NAMALWA (cell line): ENCODE measurements around the gene LMTK3.

Experiments
- DNase-seq: peaks from one replicate; pipeline ENCODE4 v3.0.0-alpha.2; 2015; ENCODE audit warnings: low spot score

The LMTK3 gene

DNA sequence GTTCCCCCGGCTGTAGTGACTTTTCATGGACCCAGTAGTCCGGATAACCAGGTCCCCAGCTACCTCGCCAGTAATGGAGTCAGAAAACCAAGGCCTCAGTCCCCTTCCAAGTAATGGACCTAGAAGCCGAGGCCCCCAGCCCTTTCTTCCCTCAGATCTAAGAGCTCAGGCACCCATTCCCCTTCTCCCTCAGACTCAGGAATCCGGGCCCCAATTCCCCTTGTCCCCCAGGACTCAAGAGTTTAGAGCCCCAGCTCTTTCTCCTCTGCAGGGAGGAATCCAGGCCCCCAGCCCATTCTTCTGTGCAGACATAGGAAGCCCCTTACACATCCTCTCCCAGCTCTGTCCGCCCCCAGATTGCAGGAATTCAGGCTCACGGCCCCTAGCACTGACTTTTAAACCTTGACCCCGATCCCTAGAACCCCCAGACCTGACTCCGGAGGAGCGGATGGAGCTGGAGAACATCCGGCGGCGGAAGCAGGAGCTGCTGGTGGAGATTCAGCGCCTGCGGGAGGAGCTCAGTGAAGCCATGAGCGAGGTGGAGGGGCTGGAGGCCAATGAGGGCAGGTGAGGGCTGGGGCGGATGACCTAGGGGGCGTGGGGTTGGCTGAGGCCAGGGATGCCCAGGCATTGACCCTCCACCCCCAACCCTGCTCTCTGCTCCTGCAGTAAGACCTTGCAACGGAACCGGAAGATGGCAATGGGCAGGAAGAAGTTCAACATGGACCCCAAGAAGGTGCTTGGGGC, 41.5 kb downstream of the LMTK3 start:
- no peak for DNase-seq

DNA sequence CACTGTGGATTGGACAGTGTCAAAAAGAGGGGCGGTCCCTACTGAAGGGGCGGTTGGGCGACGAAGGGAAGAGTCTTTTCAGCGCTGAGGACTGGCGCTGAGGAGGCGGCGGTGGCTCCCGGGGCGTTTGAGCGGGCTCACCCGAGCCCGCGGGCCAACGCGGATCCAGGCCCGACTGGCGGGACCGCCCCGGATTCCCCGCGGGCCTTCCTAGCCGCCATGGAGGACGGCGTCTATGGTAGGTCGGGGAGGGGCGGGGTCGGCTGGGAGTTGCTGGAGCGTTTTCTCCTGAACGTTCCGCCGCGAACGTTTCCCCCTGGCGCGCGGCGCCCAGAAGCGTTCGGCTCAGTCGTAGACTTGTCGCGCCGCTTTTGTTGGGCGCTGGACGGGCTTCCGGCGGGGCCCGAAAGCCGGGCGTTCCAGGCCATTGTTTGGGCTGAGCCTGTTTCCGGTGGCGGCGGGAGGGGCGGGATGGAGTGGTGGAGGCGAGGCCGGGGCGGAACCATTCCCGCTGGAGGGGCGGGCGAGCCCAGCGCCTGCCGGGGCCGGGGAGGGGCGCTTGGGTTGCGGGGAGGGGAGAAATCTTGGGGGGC, 42.2 kb downstream of the LMTK3 start, which contains the start of gene CYTH2:
Gene CYTH2 (plus strand): TSS at position 81 of the 593 bp plus-strand sequence. CDS start 139 bp downstream, at position 220.
- no peak for DNase-seq

DNA sequence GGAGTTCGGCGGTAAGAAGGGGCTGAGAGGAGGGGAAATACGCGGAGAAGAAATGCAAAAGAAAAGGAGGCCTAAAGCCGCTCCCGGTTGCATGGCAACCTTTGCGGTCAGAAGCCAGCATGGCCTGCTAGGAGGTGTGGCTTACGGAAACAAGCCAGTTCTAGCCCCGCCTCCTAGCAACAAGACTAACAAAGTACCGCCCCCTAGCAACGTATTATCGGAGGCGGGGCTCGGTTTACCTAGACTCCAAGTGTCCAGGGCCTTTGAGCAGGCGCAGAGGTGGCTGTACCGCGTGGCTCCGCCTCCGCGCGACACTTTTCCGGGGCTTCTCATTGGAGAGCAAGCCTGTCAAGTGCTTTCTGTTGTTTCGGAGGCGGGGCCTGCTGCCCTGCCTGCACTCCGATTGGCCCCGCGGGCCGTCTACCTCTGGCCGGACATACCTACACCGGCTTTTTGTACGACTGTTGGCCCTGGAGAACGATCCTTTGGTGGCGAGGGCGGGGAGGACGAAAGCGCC, 42.8 kb downstream of the LMTK3 start:
- DNase-seq: peak; percentile 100

DNA sequence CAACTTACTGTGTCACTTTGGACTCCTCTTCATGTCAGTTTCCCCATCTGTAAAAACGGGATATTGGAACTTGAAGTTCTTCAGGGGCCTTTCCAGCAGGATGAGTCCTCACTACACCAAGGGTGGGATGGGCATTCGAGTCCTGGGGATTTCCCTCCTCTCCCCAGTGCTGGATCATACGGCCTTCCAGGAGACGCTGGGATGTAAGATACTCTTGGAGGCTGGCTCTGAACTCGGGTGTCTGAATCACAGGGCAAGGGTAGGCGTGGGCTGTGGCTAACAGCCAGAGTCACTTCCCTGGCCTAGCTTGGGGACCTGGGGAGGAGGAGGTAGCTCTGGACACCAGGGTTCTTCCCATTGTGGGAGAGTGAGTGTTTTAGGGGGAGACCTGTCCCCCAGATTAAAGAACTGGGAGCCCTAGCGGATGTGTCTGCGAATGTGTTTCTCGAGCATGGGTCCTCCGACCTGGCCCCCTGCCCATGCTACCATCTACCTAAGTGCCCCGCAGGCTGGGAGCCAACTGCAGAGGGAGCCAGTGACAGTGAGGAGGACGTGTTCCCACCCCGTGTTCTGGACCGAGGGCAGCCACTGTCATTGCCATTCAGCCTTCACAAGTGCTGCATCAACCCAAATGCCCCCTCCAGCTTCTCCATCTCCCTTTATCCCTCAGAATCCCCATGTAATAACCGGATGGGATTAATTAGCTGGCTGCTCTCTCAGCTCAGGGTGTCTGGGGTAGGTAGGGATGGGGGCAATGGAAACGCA, 44.9 kb downstream of the LMTK3 start:
- no peak for DNase-seq

DNA sequence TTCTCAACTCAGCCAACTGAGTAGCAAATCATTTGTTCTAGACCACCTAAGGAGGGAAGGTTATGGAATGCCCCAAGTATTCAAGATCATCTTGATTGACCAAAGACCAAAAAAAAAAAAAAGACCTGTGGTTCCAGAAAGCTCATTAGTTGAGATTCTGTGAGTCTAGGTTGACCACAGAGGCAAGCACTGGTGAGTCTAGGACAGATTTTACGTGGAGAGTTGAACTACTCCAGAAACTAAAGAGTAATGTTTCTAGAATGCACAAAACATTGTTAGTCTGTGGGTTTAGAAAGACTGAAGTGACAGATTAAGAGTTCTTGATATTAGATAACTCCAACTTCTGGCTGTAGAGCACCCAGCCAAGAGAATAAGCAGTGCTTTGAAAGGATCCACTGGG, 46.4 kb downstream of the LMTK3 start:
- no peak for DNase-seq

DNA sequence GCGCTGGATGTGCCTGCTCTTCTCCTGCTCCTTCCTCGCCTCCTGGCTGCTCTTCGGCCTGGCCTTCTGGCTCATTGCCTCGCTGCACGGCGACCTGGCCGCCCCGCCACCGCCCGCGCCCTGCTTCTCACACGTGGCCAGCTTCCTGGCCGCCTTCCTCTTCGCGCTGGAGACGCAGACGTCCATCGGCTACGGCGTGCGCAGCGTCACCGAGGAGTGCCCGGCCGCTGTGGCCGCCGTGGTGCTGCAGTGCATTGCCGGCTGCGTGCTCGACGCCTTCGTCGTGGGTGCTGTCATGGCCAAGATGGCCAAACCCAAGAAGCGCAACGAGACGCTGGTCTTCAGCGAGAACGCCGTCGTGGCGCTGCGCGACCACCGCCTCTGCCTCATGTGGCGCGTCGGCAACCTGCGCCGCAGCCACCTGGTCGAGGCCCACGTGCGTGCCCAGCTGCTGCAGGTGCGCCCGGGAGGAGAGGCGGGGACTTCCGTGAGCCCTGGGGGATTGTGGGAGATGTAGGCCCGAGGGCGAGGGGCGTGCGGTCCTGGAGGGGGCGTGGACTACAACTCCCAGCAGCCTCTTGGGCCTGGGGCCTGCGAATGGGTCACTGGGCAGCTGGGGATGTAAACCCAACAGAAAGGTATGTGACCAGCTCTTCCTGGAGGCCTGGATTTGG, 49.5 kb downstream of the LMTK3 start:
- DNase-seq: peak; percentile 45

DNA sequence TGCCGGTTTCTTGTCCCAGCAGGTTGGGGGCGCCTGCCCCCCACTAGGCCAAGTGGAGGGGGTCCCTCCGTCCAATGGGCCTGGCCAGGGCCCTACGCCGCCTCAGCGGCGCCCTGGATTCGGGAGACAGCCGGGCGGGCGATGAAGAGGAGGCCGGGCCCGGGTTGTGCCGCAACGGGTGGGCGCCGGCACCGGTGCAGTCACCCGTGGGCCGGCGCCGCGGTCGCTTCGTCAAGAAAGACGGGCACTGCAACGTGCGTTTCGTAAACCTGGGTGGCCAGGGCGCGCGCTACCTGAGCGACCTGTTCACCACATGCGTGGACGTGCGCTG, 50.0 kb downstream of the LMTK3 start:
- DNase-seq: no peak

DNA sequence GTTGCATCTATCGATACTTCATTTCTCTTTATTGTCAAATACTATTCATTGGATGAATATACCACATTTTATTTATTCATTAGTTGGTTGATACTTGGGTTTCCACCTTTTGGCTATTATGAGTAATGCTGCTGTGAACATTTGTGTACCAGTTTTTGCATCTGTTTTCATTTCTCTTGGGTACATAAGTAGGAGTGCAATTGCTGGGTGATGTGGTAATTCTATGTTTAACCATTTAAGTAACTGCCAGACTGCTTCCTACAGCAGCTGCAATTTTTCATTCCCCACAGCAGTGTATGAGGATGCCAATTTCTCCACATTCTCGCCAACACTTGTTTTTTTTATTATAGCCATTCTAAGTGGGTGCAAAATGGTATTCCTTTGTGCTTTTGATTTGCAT, 53.6 kb downstream of the LMTK3 start:
- DNase-seq: no peak

DNA sequence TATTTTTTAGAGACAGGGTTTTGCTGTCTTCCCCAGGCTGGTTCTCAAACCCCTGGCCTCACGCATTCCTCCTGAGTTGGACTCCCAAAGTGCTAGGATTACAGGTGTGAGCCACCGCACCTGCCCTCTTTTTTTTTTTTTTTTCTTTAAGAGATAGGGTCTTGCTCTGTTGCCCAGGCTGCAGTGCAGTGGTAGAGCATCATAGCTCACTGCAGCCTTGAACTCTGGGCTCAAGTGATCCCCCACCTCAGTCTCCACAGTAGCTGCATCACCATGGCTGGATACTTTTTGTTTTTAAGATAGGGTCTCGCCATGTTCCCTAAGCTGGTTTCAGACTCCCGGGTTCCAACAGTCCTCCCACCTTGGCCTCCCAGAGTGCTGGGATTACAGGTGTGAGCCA, 54.8 kb downstream of the LMTK3 start:
- DNase-seq: no peak

DNA sequence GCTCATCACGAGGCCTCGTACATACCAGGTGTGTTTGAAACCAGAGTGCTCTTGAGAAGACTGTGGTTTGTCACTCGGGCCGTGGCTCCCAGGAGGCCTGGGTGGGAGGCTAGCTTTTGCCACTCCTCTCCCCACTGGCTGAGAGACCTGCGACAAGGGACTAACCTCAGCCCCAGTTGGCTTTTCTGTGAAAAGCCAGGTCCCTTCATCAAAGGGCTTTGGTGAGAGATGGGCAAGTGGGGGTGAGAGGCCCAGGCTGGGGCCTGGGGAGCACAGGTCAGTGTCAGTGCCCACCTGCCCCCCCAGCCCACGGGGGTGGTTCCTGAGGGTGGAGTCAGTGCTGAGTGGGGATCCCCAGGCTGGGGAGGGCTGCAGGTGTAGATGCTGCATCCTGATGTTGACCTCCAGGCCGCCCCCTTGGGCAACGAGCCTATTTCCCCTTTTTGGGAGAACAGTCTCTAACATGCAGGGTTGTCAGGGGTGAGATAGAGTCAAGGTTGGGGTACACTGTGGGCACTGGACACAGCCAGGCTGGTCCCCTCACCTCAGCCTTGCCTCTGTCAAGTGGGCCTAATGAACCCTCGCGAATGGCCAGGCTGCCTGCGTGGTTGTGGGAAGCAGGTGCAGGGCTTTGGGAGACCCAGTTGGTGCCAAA, 55.6 kb downstream of the LMTK3 start:
- no peak for DNase-seq

DNA sequence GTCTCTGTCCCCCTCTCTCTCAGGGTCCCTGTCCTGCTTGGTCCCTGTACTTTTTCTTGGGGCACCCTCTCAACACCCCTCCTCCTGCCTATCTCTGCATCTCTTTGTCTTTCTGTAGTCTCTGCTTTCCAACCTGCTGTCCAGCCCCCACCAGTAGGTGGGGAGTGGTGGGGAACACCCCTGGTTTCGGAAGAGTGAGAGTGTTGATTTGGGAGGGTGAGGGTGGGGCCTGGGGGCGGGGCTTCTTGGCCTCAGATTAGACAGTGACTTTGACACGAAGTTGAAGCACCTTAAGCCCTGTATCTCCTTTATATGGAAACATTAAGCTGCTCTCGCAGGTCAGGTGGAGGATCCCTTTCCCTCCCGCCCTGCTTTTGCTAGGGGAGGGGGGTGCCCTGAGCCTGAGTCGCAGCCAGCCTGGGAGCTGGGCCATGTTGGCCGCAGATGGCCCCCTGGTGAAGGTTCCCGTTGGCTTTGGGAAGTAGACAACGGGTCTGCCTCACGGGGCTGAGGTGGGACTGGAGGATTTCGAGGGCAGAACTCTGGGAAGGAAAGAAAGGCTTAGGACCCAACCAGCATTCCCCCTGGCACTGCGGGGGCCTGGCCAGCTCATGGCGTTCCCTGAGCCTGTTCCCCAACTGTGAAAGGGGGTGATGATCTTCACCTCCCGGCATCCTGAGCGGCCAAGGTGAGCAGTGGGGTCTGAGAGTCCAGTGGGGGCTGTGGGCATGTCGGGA, 56.3 kb downstream of the LMTK3 start, which contains the start of gene KCNJ14:
Gene KCNJ14 (plus strand): TSS at position 404 of the 737 bp plus-strand sequence. CDS start 6,151 bp downstream, outside the sequence.
- no peak for DNase-seq

DNA sequence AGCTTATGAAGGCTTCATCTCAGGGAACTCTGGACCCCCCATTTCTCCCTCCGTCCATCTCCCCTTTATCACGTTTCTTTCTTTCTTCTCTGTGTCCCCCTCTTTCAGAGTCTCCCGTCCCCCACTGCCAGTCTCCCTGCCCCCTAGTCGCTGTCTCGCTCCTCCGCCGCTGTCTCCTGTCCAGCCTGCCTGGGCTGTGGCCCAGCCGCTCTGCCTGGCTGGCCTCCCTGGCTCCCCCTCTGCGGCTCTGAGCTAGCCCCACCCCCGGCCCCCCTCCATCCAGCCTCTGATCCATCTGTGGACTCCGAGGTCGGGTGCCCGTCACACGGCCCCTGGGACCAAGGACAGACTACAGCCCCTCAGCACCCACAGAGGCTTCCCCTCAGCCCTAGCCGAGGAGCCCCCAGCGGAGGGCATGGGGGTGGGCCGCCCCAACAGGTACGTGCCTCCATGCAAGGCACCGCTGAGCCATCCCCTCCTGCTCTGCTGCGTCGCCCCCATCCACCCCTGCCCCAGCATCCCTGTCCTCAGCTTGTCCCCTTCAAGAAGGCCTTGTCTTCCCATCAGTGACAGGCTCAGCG, 57.4 kb downstream of the LMTK3 start:
- no peak for DNase-seq

DNA sequence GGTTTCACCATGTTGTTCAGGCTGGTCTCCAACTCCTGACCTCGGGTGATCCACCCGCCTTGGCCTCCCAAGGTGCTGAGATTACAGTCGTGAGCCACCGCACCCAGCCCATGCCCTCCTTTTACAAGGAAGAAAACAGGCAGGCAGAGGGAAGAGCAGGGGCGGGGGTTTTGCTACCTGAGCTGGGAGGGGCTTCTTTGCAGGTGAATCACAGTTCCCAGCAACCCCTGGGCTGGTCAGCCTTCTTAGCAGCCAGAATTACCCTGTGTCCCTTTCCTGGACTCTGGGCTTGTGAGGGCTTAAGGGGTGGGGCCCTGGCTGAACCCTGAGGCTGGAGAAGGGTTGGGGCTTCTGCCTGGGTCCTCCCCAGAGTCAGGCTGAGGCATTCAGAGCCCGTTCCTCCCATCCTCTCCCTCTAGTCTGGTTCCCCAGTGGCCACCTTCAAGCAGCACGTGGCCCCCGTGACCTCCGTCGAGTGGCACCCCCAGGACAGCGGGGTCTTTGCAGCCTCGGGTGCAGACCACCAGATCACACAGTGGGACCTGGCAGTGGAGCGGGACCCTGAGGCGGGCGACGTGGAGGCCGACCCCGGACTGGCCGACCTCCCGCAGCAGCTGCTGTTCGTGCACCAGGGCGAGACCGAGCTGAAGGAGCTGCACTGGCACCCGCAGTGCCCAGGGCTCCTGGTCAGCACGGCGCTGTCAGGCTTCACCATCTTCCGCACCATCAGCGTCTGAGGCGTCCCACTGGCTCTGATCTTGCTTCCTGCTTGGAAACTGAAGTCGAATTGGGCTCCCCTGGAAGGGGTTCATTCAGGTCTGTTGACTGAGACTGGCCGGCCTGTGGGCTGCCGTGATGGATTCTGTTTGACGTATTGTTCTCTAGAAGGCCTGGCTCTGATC, 59.1 kb downstream of the LMTK3 start:
- DNase-seq: no peak

DNA sequence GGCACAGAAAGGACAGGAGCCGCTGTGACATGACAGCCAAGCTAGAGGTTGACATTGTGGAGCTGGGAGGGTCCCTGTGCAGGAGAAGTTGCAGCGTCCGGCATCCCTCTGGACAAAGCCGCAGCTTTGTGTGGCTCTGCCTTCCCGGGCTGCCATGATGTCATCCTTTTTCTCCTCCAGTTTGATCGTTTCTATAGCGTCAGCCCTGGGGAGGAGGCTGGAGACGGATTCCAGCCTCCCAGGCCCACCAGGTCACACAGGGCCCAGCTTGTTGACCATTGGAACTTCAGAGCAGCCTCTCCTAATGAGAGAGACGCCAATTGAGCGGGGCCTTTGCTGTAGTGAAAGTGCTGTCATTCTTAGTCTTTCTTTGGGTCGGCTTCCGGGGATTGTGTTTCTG, 60.0 kb downstream of the LMTK3 start:
- DNase-seq: no peak

DNA sequence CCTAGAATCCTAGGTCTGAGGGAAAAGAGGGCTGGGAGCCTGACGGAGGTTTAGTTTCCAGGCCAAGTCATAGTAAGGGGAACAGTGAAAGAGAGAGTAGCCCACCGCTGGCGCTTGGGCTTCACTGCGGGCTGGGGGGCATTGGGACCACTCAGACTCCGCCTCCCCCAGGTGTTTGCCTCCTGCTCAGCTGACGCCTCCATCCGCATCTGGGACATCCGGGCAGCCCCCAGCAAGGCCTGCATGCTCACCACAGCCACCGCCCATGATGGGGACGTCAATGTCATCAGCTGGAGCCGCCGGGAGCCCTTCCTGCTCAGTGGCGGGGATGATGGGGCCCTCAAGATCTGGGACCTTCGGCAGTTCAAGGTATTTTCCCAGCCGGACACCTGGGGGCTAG, 60.8 kb downstream of the LMTK3 start:
- no peak for DNase-seq

DNA sequence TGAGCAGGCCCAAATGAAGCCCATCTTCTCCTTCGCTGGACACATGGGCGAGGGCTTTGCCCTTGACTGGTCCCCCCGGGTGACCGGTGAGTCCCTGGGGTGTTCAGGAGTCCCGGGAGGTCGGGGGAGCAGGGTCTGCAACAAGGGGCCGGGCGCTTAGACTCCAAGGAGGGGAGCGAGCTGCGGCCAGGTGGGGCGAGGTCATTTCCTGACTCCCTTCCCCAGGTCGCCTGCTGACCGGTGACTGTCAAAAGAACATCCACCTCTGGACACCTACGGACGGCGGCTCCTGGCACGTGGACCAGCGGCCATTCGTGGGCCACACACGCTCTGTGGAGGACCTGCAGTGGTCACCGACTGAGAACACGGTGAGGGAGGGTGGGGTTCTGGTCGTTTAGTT, 61.2 kb downstream of the LMTK3 start:
- no peak for DNase-seq

DNA sequence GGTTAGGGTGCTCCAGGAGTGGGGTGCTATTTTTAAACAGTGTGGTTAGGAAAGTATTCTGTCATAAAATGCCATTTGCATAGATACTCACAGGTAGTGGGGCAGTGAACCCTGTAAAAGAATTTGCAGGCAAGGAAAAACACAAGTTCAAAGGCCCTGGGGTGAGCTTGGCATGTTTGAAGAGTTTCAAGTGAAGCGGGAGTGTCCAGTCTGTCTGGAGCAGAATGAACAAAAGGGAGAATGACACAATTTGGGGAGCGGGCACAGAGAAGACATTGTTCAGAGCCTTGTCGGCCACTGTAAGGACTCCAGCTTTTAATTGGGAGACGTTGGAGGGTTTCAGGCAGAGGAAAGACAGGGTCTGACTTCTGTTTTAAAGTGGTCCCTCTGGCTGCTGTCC, 63.1 kb downstream of the LMTK3 start:
- DNase-seq: no peak

DNA sequence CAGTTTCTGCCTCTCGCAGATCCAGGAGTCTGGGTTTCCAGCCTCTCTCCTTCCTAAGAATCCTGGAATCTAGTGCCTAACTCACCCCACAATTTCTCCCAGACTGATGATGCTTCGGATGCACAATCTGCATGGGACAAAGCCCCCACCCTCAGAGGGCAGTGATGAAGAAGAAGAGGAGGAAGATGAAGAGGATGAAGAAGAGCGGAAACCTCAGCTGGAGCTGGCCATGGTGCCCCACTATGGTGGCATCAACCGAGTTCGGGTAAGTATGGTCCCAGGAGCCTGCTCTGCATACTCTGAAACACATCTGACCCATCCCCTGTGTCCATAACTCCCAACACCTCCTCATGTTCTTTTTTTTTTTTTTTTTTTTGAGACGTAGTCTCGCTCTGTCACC, 65.1 kb downstream of the LMTK3 start:
- no peak for DNase-seq

DNA sequence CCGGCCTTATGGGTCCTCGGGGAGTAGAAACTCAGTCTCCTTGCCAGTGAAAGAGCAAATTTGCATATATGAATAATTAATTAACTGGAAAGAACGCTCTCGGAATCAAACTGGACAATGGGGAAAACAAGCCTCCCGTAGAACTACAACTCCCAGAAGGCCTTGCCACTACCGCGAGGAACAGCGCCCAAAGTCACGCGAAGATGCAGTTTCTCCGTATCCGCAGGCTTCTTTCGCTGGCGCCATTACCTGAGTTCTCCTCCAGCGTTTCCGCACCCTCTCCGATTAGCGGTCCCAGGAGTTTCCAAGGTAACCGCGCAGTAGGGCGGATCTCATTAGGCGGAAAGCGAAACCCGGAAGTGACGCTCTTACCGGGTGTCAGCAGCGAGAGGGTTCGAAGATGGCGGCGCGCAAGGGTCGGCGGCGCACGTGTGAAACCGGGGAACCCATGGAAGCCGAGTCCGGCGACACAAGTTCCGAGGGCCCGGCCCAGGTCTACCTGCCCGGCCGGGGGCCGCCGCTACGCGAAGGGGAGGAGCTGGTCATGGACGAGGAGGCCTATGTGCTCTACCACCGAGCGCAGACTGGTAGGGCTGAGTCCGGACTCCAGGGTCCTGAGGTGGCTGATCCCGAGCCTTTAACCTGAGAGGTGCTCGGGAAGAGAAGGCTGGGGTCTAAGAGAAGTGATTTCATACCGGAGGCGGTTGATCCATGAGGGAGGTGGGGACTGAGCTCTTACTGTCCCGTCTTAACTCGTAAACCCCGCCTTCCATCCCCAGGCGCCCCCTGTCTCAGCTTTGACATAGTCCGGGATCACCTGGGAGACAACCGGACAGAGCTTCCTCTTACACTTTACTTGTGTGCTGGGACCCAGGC, 65.8 kb downstream of the LMTK3 start, which contains the start of gene GRWD1:
Gene GRWD1 (plus strand): TSS at position 378 of the 876 bp plus-strand sequence. CDS start 23 bp downstream, at position 401.
- peak; percentile 99 for DNase-seq
